Small intestine (tissue), 7 donors: ENCODE measurements around the gene VWA3A. TPM values are rescaled to one million over a fixed set of nuclear protein-coding genes. Genes with fewer than 3 reads are reported as not detected.
"Not testable (repeated sequence)": the region's sequence is repeated elsewhere in the genome, so short reads cannot be mapped to it uniquely, and the experiment has no call there.

ENCODE experiments used
- DNase-seq, 2 donors: peaks; one replicate each; pipeline versions ENCODE4 v3.0.0 to v3.0.0-alpha.2; 2013
- FAIRE-seq: peaks from 2 replicates; lab custom pipeline; 2012; peaks lifted over from hg19 to GRCh38; lab: Jason Lieb, UNC
- H3K27ac ChIP-seq, 3 donors: one replicate each; pipeline ENCODE4 v1.5.1; 2013; ENCODE audit warnings: low read length in 2 of 3, mild to moderate bottlenecking in 2 of 3, control low read depth in 1 of 3, inconsistent platforms in 1 of 3, low read depth in 1 of 3, moderate library complexity in 1 of 3
- H3K27me3 ChIP-seq, 3 donors: one replicate each; pipeline ENCODE4 v1.6.1; 2013; ENCODE audit warnings: low read length in 3 of 3, inconsistent platforms in 1 of 3; ENCODE audit not compliant: control insufficient read depth in 3 of 3, insufficient read depth in 3 of 3
- H3K36me3 ChIP-seq, 3 donors: one replicate each; pipeline ENCODE4 v1.6.1; 2013; ENCODE audit warnings: low read length in 3 of 3, inconsistent platforms in 1 of 3, low read depth in 1 of 3, mild to moderate bottlenecking in 1 of 3, moderate library complexity in 1 of 3; ENCODE audit not compliant: control insufficient read depth in 3 of 3, insufficient read depth in 2 of 3
- H3K4me1 ChIP-seq, 3 donors: one replicate each; pipeline ENCODE4 v1.6.1; 2013; ENCODE audit warnings: low read length in 2 of 3, inconsistent platforms in 1 of 3, low read depth in 1 of 3, mild to moderate bottlenecking in 1 of 3, moderate library complexity in 1 of 3; ENCODE audit not compliant: control insufficient read depth in 3 of 3, insufficient read depth in 2 of 3
- H3K4me3 ChIP-seq, 3 donors: one replicate each; pipeline ENCODE4 v1.5.1; 2013; ENCODE audit warnings: low read length in 3 of 3, control low read depth in 1 of 3, inconsistent platforms in 1 of 3, low read depth in 1 of 3, mild to moderate bottlenecking in 1 of 3, moderate library complexity in 1 of 3
- H3K9me3 ChIP-seq, 2 donors: one replicate each; pipeline ENCODE4 v1.6.1; 2013; ENCODE audit warnings: low read depth in 1 of 2, low read length in 1 of 2; ENCODE audit not compliant: control insufficient read depth in 2 of 2, insufficient read depth in 1 of 2
- WGBS, 3 donors: extraction: QIAGEN DNeasy Blood & Tissue Kit; methylation state at CpG; one replicate each; pipeline ENCODE4 v1.1.7; 2013; 5-methylcytosine and 5-hydroxymethylcytosine counted together
- polyA plus RNA-seq, 4 donors: library from polyadenylated mRNA; stranded (reverse) in 3 of 4; unstranded in 1 of 4; fragments of 200-250 nt in 3 of 4; fragments of 120-200 nt in 1 of 4; gene quantifications; one replicate each; pipeline versions ENCODE4 v1.2.1 to v1.2.3, GENCODE V29; 2013
- donor health status: healthy with polysubstance abuse.
- donor health status: control.
- donor health status: control.
- donor health status: Bipolar disorder and iron deficiency.
- donor health status: healthy.

VWA3A gene
- polyA plus RNA-seq, 4 donors: 0.01 to 0.13 TPM; not detected in 2

- Histone ChIP-seq H3K27me3 (peaks cover 0 to 1% (median 0%) of the 10 kb centered on the region in 3 donors), H3K4me3 (no peak overlapping the region), H3K9me3 (no peaks in the 10 kb centered on the region), H3K4me1 (no peaks in the 10 kb centered on the region), H3K36me3 (no peaks in the 10 kb centered on the region), H3K27ac (no peak overlapping the region)
- DNase-seq (peak; percentile 49 to 59), FAIRE-seq (no peak)
- WGBS, 3 donors: 41 to 49% (median 42%) methylated on average over 8 of the region's 8 CpGs
Observed at GRCh38 chr16:22098405-22099255, 6.3 kb downstream of the VWA3A start.

DNA sequence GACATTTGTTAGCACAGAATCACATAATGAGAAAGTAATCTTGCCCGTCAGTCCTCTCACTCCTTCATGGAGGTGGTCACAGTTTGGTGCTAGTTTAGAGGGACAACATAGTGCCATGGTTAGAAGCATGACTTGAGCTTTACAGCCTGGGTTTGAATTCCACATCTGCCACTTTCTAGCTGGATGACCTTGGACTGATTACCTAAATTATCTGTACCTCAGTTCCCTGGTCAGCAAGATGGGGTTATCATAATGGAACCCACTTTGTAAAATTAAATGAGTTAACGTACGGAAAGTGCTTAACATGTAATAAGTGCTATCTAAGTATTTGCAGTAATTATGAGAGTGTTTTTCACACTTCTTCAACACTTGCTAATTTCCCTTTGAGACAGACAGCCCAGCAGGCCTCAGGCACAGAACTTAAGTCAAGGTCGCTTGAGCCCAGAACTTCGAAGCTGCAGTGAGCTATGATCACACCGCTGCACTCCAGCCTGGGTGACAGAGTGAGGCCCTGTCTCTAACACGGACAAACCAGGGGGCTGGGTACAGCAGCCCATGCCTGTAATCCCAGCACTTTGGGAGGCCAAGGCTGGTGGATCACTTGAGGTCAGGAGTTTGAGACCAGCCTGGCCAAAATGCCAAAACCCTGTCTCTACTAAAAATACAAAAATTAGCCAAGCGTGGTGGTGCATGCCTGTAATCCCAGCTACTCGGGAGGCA is 7.1 kb downstream of the VWA3A start:
- 78 to 84% (median 82%) methylated on average over 9 of the region's 9 CpGs for WGBS, 3 donors
- Histone ChIP-seq H3K27me3 (peaks cover 0 to 1% (median 0%) of the 10 kb centered on the region in 3 donors), H3K4me1 (no peaks in the 10 kb centered on the region), H3K4me3 (no peak overlapping the region), H3K36me3 (no peaks in the 10 kb centered on the region), H3K27ac (no peak overlapping the region), H3K9me3 (no peaks in the 10 kb centered on the region)
- no peak for DNase-seq
- no peak for FAIRE-seq

DNA sequence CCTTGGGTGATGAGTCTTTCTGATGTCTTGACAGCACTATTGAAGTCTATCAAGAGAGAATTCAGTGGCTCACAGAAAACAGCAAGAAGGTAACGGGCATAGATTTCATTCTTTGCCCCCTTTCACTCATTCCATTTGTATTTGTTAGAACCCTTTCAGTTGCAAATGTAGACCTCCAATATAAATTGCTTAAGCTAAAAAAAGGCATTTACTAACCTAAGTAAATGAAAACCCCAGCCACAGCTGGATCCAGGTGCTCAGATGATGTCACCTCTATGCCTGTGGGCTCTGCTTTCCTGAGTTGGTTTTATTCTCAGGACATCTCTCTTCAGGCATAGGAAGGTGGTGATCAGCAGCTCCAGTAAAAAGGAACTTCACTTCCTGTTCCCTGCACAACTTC is 11.1 kb downstream of the VWA3A start:
- peaks cover 0 to 11% (median 0%) of the 10 kb centered on the region in 3 donors for H3K27me3 ChIP-seq
- H3K4me1 ChIP-seq: no peaks in the 10 kb centered on the region
- no peak overlapping the region for H3K4me3 ChIP-seq
- no peaks in the 10 kb centered on the region for H3K9me3 ChIP-seq
- FAIRE-seq (no peak), DNase-seq (no peak)
- H3K36me3 ChIP-seq: no peaks in the 10 kb centered on the region
- no peak overlapping the region for H3K27ac ChIP-seq
- 88 to 95% (median 88%) methylated on average over 1 of the region's 1 CpG for WGBS, 3 donors

GRCh38 chr16:22109258-22109898 is 17.0 kb downstream of the VWA3A start:
- DNase-seq (no peak), FAIRE-seq (no peak)
- Histone ChIP-seq H3K36me3 (no peaks in the 10 kb centered on the region), H3K4me1 (no peaks in the 10 kb centered on the region), H3K4me3 (no peak overlapping the region), H3K27me3 (peaks cover 0 to 13% (median 0%) of the 10 kb centered on the region in 3 donors), H3K9me3 (no peaks in the 10 kb centered on the region), H3K27ac (no peak overlapping the region)
- 35 to 43% (median 43%) methylated on average over 4 of the region's 4 CpGs for WGBS, 3 donors

DNA sequence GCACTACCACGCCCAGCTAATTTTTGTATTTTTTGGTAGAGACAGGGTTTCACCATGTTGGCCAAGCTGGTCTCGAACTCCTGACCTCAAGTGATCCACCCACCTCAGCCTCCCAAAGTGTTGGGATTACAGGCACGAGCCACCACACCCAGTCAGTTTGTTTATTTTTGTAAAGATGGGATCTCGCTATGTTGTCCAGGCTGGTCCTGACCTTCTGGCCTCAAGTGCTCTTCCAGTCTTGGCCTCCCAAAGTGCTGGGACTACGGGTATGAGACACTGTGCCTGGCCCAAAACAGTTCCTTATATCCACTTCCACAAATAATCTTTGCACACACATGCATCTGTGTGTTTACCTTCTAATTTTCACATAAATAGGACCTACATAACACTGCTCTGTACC is 19.3 kb downstream of the VWA3A start:
- H3K27ac ChIP-seq, FAIRE-seq, DNase-seq, H3K4me3 ChIP-seq, H3K4me1 ChIP-seq, H3K9me3 ChIP-seq, H3K36me3 ChIP-seq: not testable (repeated sequence)
- H3K27me3 ChIP-seq: peaks cover 0 to 10% (median 0%) of the 10 kb centered on the region in 3 donors
- 64 to 70% (median 67%) methylated on average over 5 of the region's 5 CpGs for WGBS, 3 donors

- no peak overlapping the region for H3K27ac ChIP-seq
- FAIRE-seq: no peak
- WGBS, 3 donors: 79 to 89% (median 85%) methylated on average over 2 of the region's 2 CpGs
Observed at GRCh38 chr16:22116095-22116700, 23.9 kb downstream of the VWA3A start.

DNA sequence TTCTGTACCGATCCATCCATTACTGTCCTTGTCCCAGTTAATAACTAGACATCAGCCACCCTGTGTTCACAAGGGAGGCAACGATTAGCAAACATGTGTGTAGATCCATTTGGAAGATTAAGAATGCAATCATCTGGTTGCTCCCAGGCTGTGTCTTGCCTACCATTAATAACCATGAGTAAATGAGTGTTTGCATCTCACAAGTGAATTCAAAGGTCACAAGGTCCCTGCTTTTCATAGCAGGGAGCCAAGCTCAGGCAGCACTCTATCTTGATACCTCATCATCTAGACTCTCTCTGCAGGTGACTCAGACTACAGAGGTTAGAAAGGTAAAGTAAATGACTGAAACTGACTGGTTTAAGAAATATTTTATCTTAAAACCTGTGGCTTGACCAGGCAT is 25.3 kb downstream of the VWA3A start:
- Histone ChIP-seq H3K4me1 (no peaks in the 10 kb centered on the region), H3K27me3 (no peaks in the 10 kb centered on the region), H3K9me3 (no peaks in the 10 kb centered on the region), H3K36me3 (no peaks in the 10 kb centered on the region), H3K27ac (no peak overlapping the region), H3K4me3 (no peak overlapping the region)
- FAIRE-seq: no peak
- DNase-seq: peak; percentile 32 to 51
- 51 to 73% (median 60%) methylated on average over 2 of the region's 2 CpGs for WGBS, 3 donors

More at GRCh38 chr16:22116095-22116700, 23.9 kb downstream of the VWA3A start:
- no peak for DNase-seq
- no peaks in the 10 kb centered on the region for H3K27me3 ChIP-seq
- H3K36me3 ChIP-seq: no peaks in the 10 kb centered on the region
- H3K9me3 ChIP-seq: no peaks in the 10 kb centered on the region
- H3K4me3 ChIP-seq: no peak overlapping the region
- H3K4me1 ChIP-seq: no peaks in the 10 kb centered on the region

DNA sequence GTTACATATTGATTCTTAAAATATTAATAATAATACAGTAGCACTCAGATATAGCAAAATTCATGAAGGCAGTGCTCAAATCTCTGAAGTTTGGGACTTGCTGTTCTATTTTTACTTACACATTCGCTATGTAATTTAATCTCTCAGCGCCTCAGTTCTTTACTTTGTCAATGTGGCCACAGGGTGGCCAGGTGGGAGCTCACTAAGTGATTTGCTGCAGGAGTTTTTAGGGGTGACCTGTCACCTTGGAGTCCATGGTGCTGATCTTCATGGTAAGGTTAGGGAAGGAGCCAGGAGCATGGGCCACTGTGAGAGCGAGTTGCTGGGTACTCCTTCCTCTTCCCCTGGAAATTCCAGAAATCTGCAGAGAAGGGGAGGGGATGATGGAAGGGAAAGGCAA is 28.1 kb downstream of the VWA3A start:
- H3K4me1 ChIP-seq: no peaks in the 10 kb centered on the region
- H3K27ac ChIP-seq: no peak overlapping the region
- no peaks in the 10 kb centered on the region for H3K36me3 ChIP-seq
- H3K27me3 ChIP-seq: no peaks in the 10 kb centered on the region
- no peak for FAIRE-seq
- H3K4me3 ChIP-seq: no peak overlapping the region
- DNase-seq: no peak
- WGBS, 3 donors: 86 to 92% (median 88%) methylated on average over 3 of the region's 3 CpGs
- H3K9me3 ChIP-seq: no peaks in the 10 kb centered on the region
